ENCODE results near the gene MYH13. TPM values are rescaled to one million over a fixed set of nuclear protein-coding genes. Genes with fewer than 3 reads are reported as not detected.

Gene MYH13
- total RNA-seq, 1 experiment from 2014 or later: not detected

DNA sequence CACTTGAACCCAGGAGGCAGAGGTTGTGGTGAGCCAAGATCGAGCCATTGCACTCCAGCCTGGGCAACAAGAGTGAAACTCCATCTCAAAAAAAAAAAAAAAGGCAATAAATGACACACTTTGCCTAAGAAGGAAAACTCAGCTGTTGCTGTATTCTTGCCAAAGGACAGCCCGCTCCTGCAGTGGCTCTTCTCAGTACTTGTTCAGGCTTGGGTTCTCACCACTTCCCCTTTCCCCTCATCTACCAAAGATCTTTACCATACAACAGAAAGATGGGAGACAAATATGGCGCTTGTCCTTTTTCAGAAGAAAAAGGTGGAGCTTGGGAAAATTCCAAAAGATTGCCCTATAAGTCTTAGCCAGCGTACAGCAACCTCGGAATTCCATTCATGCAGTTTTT, 58.5 kb downstream of the MYH13 start:
- Histone ChIP-seq H2AFZ (ENCODE audit: low read length) (no peak overlapping the region), H2BK15ac (ENCODE audit: low read depth, low read length) (no peak overlapping the region), H2BK12ac (ENCODE audit: insufficient read length, low read depth, low read length) (no peak overlapping the region), H2AK5ac (ENCODE audit: insufficient read length, low read length) (no peak overlapping the region), H4K20me1 (ENCODE audit: control insufficient read depth, insufficient read depth, insufficient read length) (no peaks in the 10 kb centered on the region), H3K18ac (ENCODE audit: insufficient read length, low read depth, low read length) (no peak overlapping the region), H2BK5ac (ENCODE audit: insufficient read length, low read length) (no peak overlapping the region), H3K14ac (ENCODE audit: insufficient read depth, low read length) (no peak overlapping the region), H3K27ac (ENCODE audit: insufficient read length, low read depth, low read length) (no peak overlapping the region), H2BK20ac (ENCODE audit: low read depth, low read length, poor library complexity, severe bottlenecking) (no peak overlapping the region), H3K4me2 (ENCODE audit: insufficient read depth, insufficient read length, low read length) (no peak overlapping the region), H4K5ac (ENCODE audit: insufficient read length, low read depth, low read length) (no peak overlapping the region), H4K91ac (ENCODE audit: insufficient read length, low read depth, low read length) (no peak overlapping the region), H3K23ac (ENCODE audit: insufficient read length, low read depth, low read length) (no peak overlapping the region), H3K56ac (ENCODE audit: insufficient read length, low read depth, low read length) (no peak overlapping the region), H3K27me3 (ENCODE audit: insufficient read depth, low read length) (no peaks in the 10 kb centered on the region), H2BK120ac (ENCODE audit: low read depth, low read length, poor library complexity, severe bottlenecking) (no peak overlapping the region), H3K4me1 (ENCODE audit: insufficient read depth, low read length) (no peaks in the 10 kb centered on the region), H3K79me1 (ENCODE audit: insufficient read depth, low read depth, low read length, poor library complexity, severe bottlenecking) (no peaks in the 10 kb centered on the region), H3K9ac (ENCODE audit: extremely low read depth, insufficient read length, low read length) (no peak overlapping the region), H3T11ph (ENCODE audit: low read length) (no peak overlapping the region), H4K8ac (replicated peaks; ENCODE audit: insufficient read length, low read depth, low read length) (no peak overlapping the region), H3K9me3 (ENCODE audit: control insufficient read depth, low read depth, low read length) (no peaks in the 10 kb centered on the region), H3K79me2 (ENCODE audit: insufficient read depth, low read length) (no peaks in the 10 kb centered on the region), H3K4ac (ENCODE audit: low read depth, low read length) (no peak overlapping the region), H3K23me2 (ENCODE audit: insufficient read length, low read depth, low read length, poor library complexity, severe bottlenecking) (no peaks in the 10 kb centered on the region)
- TF ChIP-seq, protein P1, sequence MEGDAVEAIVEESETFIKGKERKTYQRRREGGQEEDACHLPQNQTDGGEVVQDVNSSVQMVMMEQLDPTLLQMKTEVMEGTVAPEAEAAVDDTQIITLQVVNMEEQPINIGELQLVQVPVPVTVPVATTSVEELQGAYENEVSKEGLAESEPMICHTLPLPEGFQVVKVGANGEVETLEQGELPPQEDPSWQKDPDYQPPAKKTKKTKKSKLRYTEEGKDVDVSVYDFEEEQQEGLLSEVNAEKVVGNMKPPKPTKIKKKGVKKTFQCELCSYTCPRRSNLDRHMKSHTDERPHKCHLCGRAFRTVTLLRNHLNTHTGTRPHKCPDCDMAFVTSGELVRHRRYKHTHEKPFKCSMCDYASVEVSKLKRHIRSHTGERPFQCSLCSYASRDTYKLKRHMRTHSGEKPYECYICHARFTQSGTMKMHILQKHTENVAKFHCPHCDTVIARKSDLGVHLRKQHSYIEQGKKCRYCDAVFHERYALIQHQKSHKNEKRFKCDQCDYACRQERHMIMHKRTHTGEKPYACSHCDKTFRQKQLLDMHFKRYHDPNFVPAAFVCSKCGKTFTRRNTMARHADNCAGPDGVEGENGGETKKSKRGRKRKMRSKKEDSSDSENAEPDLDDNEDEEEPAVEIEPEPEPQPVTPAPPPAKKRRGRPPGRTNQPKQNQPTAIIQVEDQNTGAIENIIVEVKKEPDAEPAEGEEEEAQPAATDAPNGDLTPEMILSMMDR (conservative IDR thresholded peaks at IDR 0.05): no peak
- Mint-ChIP-seq H3K27ac (no peak overlapping the region; a peak in 1 of 7 replicates), H3K36me3 (ENCODE audit: insufficient read depth in 1 of 3, low read depth in 3 of 3) (no peaks in the 10 kb centered on the region; a peak in 4 of 7 replicates), H3K27me3 (ENCODE audit: low read depth) (peaks cover 10% of the 10 kb centered on the region), H3K9me3 (peaks cover 0 to 17% of the 10 kb centered on the region in 2 experiments; a peak in 3 of 5 replicates), H3K4me1 (peaks cover 9 to 10% of the 10 kb centered on the region in 2 experiments), H3K4me3 (no peak overlapping the region)
- no CpG with 5 or more reads among the region's 5 CpGs for WGBS (ENCODE audit: extremely low coverage, insufficient read length, low lambda C conversion rate)
- no peak for DNase-seq
